Psoas muscle (tissue), 8 donors: ENCODE data around the gene TMEM222. TPM values are rescaled to one million over a fixed set of nuclear protein-coding genes. Genes with fewer than 3 reads are reported as not detected.
A peak's percentile ranks its signal among the peaks of the same experiment; 100 is the strongest.

Experiments
- ATAC-seq, 4 donors: fragments of 200-7000 bp; cut with Tn5 transposase; one replicate each; pipeline ENCODE4 v1.9.1; 2020; ENCODE audit warnings: moderate library complexity in 3 of 4, mild to moderate bottlenecking in 2 of 4
- DNase-seq, 2 donors: peaks; one replicate each; pipeline ENCODE4 v3.0.0-alpha.2; 2020
- H3K27ac ChIP-seq: fragments of 200-600 bp; one replicate; pipeline ENCODE4 v1.8.0; 2022
- H3K27me3 ChIP-seq, 3 donors: fragments of 200-600 bp in 1 of 3; one replicate each; pipeline versions ENCODE4 v1.6.1 to v1.8.0; 2013 to 2022; ENCODE audit warnings: low read length in 2 of 3, mild to moderate bottlenecking in 2 of 3, moderate library complexity in 1 of 3; ENCODE audit not compliant: insufficient read depth in 3 of 3
- H3K36me3 ChIP-seq, 2 donors: fragments of 200-600 bp in 1 of 2; one replicate each; pipeline versions ENCODE4 v1.6.1 to v1.8.0; 2013 to 2022; ENCODE audit warnings: low read depth in 1 of 2, mild to moderate bottlenecking in 1 of 2, moderate library complexity in 1 of 2; ENCODE audit not compliant: insufficient read depth in 1 of 2
- H3K4me1 ChIP-seq: fragments of 200-600 bp; one replicate; pipeline ENCODE4 v1.8.0; 2022
- H3K4me3 ChIP-seq: fragments of 200-600 bp; one replicate; pipeline ENCODE4 v1.8.0; 2022; ENCODE audit warnings: mild to moderate bottlenecking
- H3K9me3 ChIP-seq: fragments of 200-600 bp; one replicate; pipeline ENCODE4 v1.8.0; 2022
- CTCF ChIP-seq: fragments of 200-600 bp; IDR thresholded peaks from one replicate; pipeline ENCODE4 v1.8.0; 2022; ENCODE audit warnings: antibody characterized with exemption
- WGBS, 3 donors: extraction: QIAGEN DNeasy Blood & Tissue Kit; methylation state at CpG; one replicate each; pipeline versions ENCODE4 v1.1.6 to v1.1.7; 2013; 5-methylcytosine and 5-hydroxymethylcytosine counted together
- intact Hi-C, 2 donors: fragments of 100-400 bp; cut with DNase I; formaldehyde crosslinking; loops; one replicate each; pipeline versions ENCODE4 v1.11.0 to v1.14.2; 2022
- polyA plus RNA-seq, 3 donors: library from polyadenylated mRNA; stranded (reverse); fragments of 200-250 nt; gene quantifications; one replicate each; pipeline ENCODE4 v1.2.3, GENCODE V29; 2013
- total RNA-seq, 4 donors: library from RNA; stranded (reverse); fragmentation: NEBNext Ultra II Directional in 2 of 4; extraction: Animal tissue kit (Norgen Biotek cat#: 25700) in 2 of 4; gene quantifications; one replicate each; pipeline versions ENCODE4 v1.2.1 to v1.2.4, GENCODE V29; 2021 to 2023
- donor health status: healthy with polysubstance abuse.
- donor health status: DM: no; HTN: no; CAD: no; lungs with moderate emphysema.
- donor health status: Bipolar disorder and iron deficiency.
- donor health status: healthy.
- donor health status: DM: yes; HTN: yes; CAD: no.
- donor health status: DM: no; HTN: no; CAD: no.
- donor health status: DM: no; HTN: no; CAD: no.
- donor health status: DM: yes; HTN: yes; CAD: no.

Gene TMEM222
- total and polyA plus RNA-seq, 7 donors: 20.7 to 50.2 (median 30.8) TPM

- DNase-seq (no peak), ATAC-seq (peak in 1 of 4 donors; percentile 0)
- Histone ChIP-seq H3K36me3 (peaks cover 2 to 26% of the 10 kb centered on the region in 2 donors), H3K4me1 (peaks cover 33% of the 10 kb centered on the region), H3K9me3 (no peaks in the 10 kb centered on the region), H3K4me3 (peak overlapping the region; percentile 99), H3K27me3 (peaks cover 0 to 16% (median 0%) of the 10 kb centered on the region in 3 donors), H3K27ac (peak overlapping the region; percentile 93)
- 12% methylated on average over 10 of the region's 10 CpGs for WGBS, 3 donors
- no peak for TF ChIP-seq CTCF
- intact Hi-C loops: loop anchor here in 1 of 2 donors (5.0 kb wide), 1 partner anchor 35 kb away; no protein-coding TSS in a partner anchor
Observed at GRCh38 chr1:27322569-27323240, 742 bp downstream of the TMEM222 start.

GRCh38 chr1:27325286-27325685, 3.3 kb downstream of the TMEM222 start:
- no peak for TF ChIP-seq CTCF
- Histone ChIP-seq H3K4me1 (peaks cover 38% of the 10 kb centered on the region), H3K27me3 (no peaks in the 10 kb centered on the region), H3K27ac (no peak overlapping the region), H3K36me3 (peaks cover 2 to 31% of the 10 kb centered on the region in 2 donors), H3K4me3 (no peak overlapping the region), H3K9me3 (no peaks in the 10 kb centered on the region)
- ATAC-seq (no peak), DNase-seq (no peak)
- intact Hi-C loops: loop anchor here in 1 of 2 donors (5.0 kb wide), 1 partner anchor 37 kb away; no protein-coding TSS in a partner anchor
- WGBS, 3 donors: 85 to 88% (median 85%) methylated on average over 15 of the region's 15 CpGs

- Histone ChIP-seq H3K27me3 (no peaks in the 10 kb centered on the region), H3K9me3 (no peaks in the 10 kb centered on the region), H3K27ac (no peak overlapping the region), H3K36me3 (peaks cover 2 to 56% of the 10 kb centered on the region in 2 donors), H3K4me1 (peaks cover 33% of the 10 kb centered on the region), H3K4me3 (no peak overlapping the region)
- intact Hi-C loops: loop anchor here in 1 of 2 donors (5.0 kb wide), 1 partner anchor 34 kb away; no protein-coding TSS in a partner anchor
- TF ChIP-seq CTCF: no peak
- DNase-seq: no peak
- WGBS, 3 donors: 79 to 88% (median 85%) methylated on average over 5 of the region's 5 CpGs
- ATAC-seq: no peak
Observed at GRCh38 chr1:27327964-27328363, 6.0 kb downstream of the TMEM222 start.

GRCh38 chr1:27330786-27331185, 8.8 kb downstream of the TMEM222 start:
- intact Hi-C loops: no loop called here
- Histone ChIP-seq H3K27ac (no peak overlapping the region), H3K4me3 (no peak overlapping the region), H3K4me1 (peaks cover 22% of the 10 kb centered on the region), H3K36me3 (peaks cover 0 to 69% of the 10 kb centered on the region in 2 donors), H3K27me3 (no peaks in the 10 kb centered on the region), H3K9me3 (no peaks in the 10 kb centered on the region)
- ATAC-seq (no peak), DNase-seq (no peak)
- TF ChIP-seq CTCF: no peak
- WGBS, 3 donors: 79 to 84% (median 81%) methylated on average over 8 of the region's 8 CpGs
